DMS 273 treated with DMSO at 0.1 percent for 48 hours (cell line): ENCODE data around the gene LGR4.

Experiments used
- DNase-seq: peaks from one replicate; lab custom pipeline; 2025; lab: John Stamatoyannopoulos, UW

LGR4 gene

GRCh38 chr11:27482793-27483192 lies 10.2 kb upstream of the LGR4 start:
- no peak for DNase-seq

- DNase-seq: no peak
Measured at GRCh38 chr11:27481992-27482391, 9.4 kb upstream of the LGR4 start.

- DNase-seq: no peak
Measured at GRCh38 chr11:27477831-27478230, 5.2 kb upstream of the LGR4 start.

GRCh38 chr11:27477243-27477642 lies 4.7 kb upstream of the LGR4 start:
- DNase-seq: no peak

GRCh38 chr11:27475622-27476021 lies 3.0 kb upstream of the LGR4 start:
- DNase-seq: no peak

- DNase-seq: no peak
Measured at GRCh38 chr11:27473017-27473406, 422 bp upstream of the LGR4 start.

- no peak for DNase-seq
Measured at GRCh38 chr11:27471589-27472397, 797 bp downstream of the LGR4 start.

GRCh38 chr11:27470826-27471588 lies 1.6 kb downstream of the LGR4 start:
- no peak for DNase-seq

GRCh38 chr11:27470166-27470565 lies 2.4 kb downstream of the LGR4 start:
- DNase-seq: no peak

- DNase-seq: no peak
Measured at GRCh38 chr11:27468995-27469695, 3.4 kb downstream of the LGR4 start.

- DNase-seq: no peak
Measured at GRCh38 chr11:27468209-27468994, 4.2 kb downstream of the LGR4 start.

GRCh38 chr11:27467181-27467913 lies 5.2 kb downstream of the LGR4 start:
- no peak for DNase-seq

- DNase-seq: no peak
Measured at GRCh38 chr11:27466363-27466762, 6.2 kb downstream of the LGR4 start.

GRCh38 chr11:27465629-27466028 lies 7.0 kb downstream of the LGR4 start:
- DNase-seq: no peak

- DNase-seq: no peak
Measured at GRCh38 chr11:27464909-27465308, 7.7 kb downstream of the LGR4 start.

GRCh38 chr11:27464289-27464696 lies 8.3 kb downstream of the LGR4 start:
- no peak for DNase-seq

- no peak for DNase-seq
Measured at GRCh38 chr11:27462543-27462942, 10.0 kb downstream of the LGR4 start.

- DNase-seq: no peak
Measured at GRCh38 chr11:27460158-27460978, 12.2 kb downstream of the LGR4 start.

- no peak for DNase-seq
Measured at GRCh38 chr11:27459191-27459590, 13.4 kb downstream of the LGR4 start.

GRCh38 chr11:27458182-27458581 lies 14.4 kb downstream of the LGR4 start:
- DNase-seq: no peak
